Loucy (cell line): ENCODE results near the gene ST8SIA1.
A peak's percentile ranks its signal among the peaks of the same experiment; 100 is the strongest.
"Not testable (repeated sequence)": the region's sequence is repeated elsewhere in the genome, so short reads cannot be mapped to it uniquely, and the experiment has no call there.

Source experiments
- H2AFZ ChIP-seq: fragments of 200-600 bp; sonication (generic); 2 replicates; pipeline ENCODE4 v1.6.0; 2016; ENCODE audit warnings: antibody characterized with exemption, mild to moderate bottlenecking, low read length, moderate library complexity
- H3F3A ChIP-seq: fragments of 200-600 bp; 2 replicates; pipeline ENCODE4 v1.6.0; 2016; ENCODE audit warnings: antibody characterized with exemption, low read depth, mild to moderate bottlenecking
- H3K27me3 ChIP-seq: fragments of 200-600 bp; sonication (generic); 2 replicates; pipeline ENCODE4 v1.6.1; 2014; ENCODE audit warnings: low read length, mild to moderate bottlenecking; ENCODE audit not compliant: insufficient read depth, poor library complexity, severe bottlenecking
- H3K36me3 ChIP-seq: fragments of 200-600 bp; sonication (generic); 2 replicates; pipeline ENCODE4 v1.6.1; 2016; ENCODE audit warnings: low read length; ENCODE audit not compliant: insufficient read depth
- H3K4me1 ChIP-seq: fragments of 200-600 bp; sonication (generic); 2 replicates; pipeline ENCODE4 v1.5.1; 2014; ENCODE audit warnings: low read length, mild to moderate bottlenecking; ENCODE audit not compliant: insufficient read depth, poor library complexity, severe bottlenecking
- H3K4me2 ChIP-seq: fragments of 200-600 bp; sonication (generic); 2 replicates; pipeline ENCODE4 v1.6.0; 2014; ENCODE audit warnings: antibody characterized with exemption, low read length, low read depth, mild to moderate bottlenecking; ENCODE audit not compliant: poor library complexity, severe bottlenecking
- H3K4me3 ChIP-seq: fragments of 200-600 bp; sonication (generic); 2 replicates; pipeline ENCODE4 v1.5.1; 2014; ENCODE audit warnings: low read length, mild to moderate bottlenecking, mixed read lengths; ENCODE audit not compliant: poor library complexity, severe bottlenecking
- H3K79me2 ChIP-seq: fragments of 200-600 bp; sonication (generic); 2 replicates; pipeline ENCODE4 v1.6.1; 2014; ENCODE audit warnings: low read length; ENCODE audit not compliant: insufficient read depth
- H3K9ac ChIP-seq: fragments of 200-600 bp; sonication (generic); 2 replicates; pipeline ENCODE4 v1.6.0; 2014; ENCODE audit warnings: mild to moderate bottlenecking, low read depth, low read length, moderate library complexity; ENCODE audit not compliant: poor library complexity, severe bottlenecking
- H3K9me2 ChIP-seq: fragments of 200-600 bp; sonication (generic); replicated peaks from 2 replicates; pipeline ENCODE4 v1.6.1; 2016; ENCODE audit warnings: low read depth, low read length, mixed read lengths
- H3K9me3 ChIP-seq: fragments of 200-600 bp; sonication (generic); 2 replicates; pipeline ENCODE4 v1.6.1; 2014; ENCODE audit warnings: mild to moderate bottlenecking, antibody characterized with exemption, low read length, low read depth; ENCODE audit not compliant: insufficient read depth
- H4K20me1 ChIP-seq: fragments of 200-600 bp; sonication (generic); 2 replicates; pipeline ENCODE4 v1.6.0; 2014; ENCODE audit warnings: antibody characterized with exemption, low read length, mild to moderate bottlenecking; ENCODE audit not compliant: insufficient read depth, poor library complexity, severe bottlenecking
- EZH2phosphoT487 ChIP-seq: fragments of 200-600 bp; IDR thresholded peaks from 2 replicates; pipeline ENCODE4 v1.6.1; 2018; ENCODE audit warnings: antibody characterized with exemption, mild to moderate bottlenecking, moderate library complexity, borderline replicate concordance
- TF ChIP-seq, protein P1 (sequence below): fragments of 200-600 bp; sonication (generic); conservative IDR thresholded peaks from 2 replicates; pipeline ENCODE4 v1.5.1; 2014; ENCODE audit warnings: mild to moderate bottlenecking, antibody characterized with exemption, low read length

Gene ST8SIA1, protein sequence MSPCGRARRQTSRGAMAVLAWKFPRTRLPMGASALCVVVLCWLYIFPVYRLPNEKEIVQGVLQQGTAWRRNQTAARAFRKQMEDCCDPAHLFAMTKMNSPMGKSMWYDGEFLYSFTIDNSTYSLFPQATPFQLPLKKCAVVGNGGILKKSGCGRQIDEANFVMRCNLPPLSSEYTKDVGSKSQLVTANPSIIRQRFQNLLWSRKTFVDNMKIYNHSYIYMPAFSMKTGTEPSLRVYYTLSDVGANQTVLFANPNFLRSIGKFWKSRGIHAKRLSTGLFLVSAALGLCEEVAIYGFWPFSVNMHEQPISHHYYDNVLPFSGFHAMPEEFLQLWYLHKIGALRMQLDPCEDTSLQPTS

DNA sequence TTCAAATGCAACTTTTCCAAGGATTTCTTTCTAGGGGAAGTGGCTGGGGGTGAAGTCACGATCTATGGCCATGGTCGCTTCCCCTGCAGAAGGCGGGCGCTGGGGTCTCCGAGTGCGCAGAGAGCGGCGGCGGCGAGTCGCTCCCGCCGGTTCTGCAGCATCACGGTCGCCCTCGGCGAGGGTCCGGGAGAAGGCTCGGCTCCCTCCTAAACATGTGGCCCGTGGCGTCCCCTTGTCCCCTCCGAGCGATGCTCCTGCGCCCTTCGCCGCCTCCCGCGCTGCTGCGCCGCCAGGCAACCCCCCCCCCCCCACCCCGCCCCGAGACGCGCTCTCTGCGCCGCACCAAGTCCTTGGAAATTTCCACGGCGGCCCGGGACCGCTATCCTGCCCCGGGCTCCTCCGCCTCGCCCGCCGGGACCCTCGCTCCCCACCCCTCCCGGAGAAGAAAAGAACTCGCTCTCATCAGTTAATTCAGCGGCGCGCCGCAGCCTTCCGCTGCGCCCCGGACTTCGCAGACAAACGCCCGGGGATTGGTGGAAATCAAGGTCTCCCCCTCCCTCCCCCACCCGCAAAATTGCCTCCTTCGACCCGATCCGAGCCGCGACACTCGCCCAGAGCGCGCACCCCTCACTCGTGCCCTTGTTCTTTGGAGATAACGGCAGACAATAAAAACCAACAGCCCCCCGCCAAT, at the start of gene ST8SIA1:
TSS of gene ST8SIA1 (minus strand) at position 298 of the 691 bp plus-strand sequence. CDS start 475 bp downstream, outside the sequence.
- no peaks in the 10 kb centered on the region for H3K9me3 ChIP-seq
- H4K20me1 ChIP-seq, result no peaks in the 10 kb centered on the region
- H3K79me2 ChIP-seq, result no peaks in the 10 kb centered on the region
- TF ChIP-seq, protein P1, sequence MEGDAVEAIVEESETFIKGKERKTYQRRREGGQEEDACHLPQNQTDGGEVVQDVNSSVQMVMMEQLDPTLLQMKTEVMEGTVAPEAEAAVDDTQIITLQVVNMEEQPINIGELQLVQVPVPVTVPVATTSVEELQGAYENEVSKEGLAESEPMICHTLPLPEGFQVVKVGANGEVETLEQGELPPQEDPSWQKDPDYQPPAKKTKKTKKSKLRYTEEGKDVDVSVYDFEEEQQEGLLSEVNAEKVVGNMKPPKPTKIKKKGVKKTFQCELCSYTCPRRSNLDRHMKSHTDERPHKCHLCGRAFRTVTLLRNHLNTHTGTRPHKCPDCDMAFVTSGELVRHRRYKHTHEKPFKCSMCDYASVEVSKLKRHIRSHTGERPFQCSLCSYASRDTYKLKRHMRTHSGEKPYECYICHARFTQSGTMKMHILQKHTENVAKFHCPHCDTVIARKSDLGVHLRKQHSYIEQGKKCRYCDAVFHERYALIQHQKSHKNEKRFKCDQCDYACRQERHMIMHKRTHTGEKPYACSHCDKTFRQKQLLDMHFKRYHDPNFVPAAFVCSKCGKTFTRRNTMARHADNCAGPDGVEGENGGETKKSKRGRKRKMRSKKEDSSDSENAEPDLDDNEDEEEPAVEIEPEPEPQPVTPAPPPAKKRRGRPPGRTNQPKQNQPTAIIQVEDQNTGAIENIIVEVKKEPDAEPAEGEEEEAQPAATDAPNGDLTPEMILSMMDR, result no peak
- no peak for TF ChIP-seq EZH2phosphoT487
- no peaks in the 10 kb centered on the region for H3K4me1 ChIP-seq
- H3K36me3 ChIP-seq, result no peaks in the 10 kb centered on the region
- H3K4me3 ChIP-seq, result peak within 1 kb of the TSS; percentile 69
- H3F3A ChIP-seq, result no peaks in the 10 kb centered on the region
- peak within 1 kb of the TSS; percentile 77 for H2AFZ ChIP-seq
- no peaks in the 10 kb centered on the region for H3K27me3 ChIP-seq
- no peaks in the 10 kb centered on the region for H3K9me2 ChIP-seq
- H3K9ac ChIP-seq, result peak within 1 kb of the TSS; percentile 7
- peak within 1 kb of the TSS; percentile 54 for H3K4me2 ChIP-seq

DNA sequence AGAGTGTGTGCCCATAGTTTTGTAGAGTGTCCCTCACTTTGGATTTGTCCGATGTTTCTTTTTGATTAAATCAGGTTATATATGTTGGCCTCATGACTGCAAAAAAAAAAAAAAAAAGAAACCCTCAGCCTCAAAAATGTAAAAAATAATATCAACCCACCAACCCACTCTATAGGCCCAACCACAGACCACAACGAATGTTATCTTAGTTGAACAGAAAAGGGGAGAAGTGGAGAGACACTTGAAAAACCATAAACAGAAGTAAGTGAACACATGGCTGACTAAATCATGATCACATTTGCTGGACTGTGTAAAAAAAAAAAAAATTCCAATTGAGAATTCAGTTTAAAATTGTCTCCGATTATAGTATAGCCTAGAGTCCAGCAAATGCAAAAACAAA, 45.5 kb upstream of the ST8SIA1 start:
- H3K9me2 ChIP-seq, result no peaks in the 10 kb centered on the region
- no peaks in the 10 kb centered on the region for H3F3A ChIP-seq
- no peaks in the 10 kb centered on the region for H3K79me2 ChIP-seq
- H3K27me3 ChIP-seq, result no peaks in the 10 kb centered on the region
- no peak overlapping the region for H3K9ac ChIP-seq
- TF ChIP-seq, protein P1, result no peak
- TF ChIP-seq EZH2phosphoT487, result peak; percentile 33; the same call in 1 of the 2 replicates
- H4K20me1 ChIP-seq, result no peaks in the 10 kb centered on the region
- H3K4me2 ChIP-seq, result peak overlapping the region; percentile 80
- H3K4me1 ChIP-seq, result peaks cover 34% of the 10 kb centered on the region
- no peak overlapping the region for H2AFZ ChIP-seq
- peak overlapping the region; percentile 49 for H3K4me3 ChIP-seq
- no peaks in the 10 kb centered on the region; the same call in 1 of the 2 replicates for H3K36me3 ChIP-seq
- peaks cover 4% of the 10 kb centered on the region; the same call in 1 of the 2 replicates for H3K9me3 ChIP-seq

DNA sequence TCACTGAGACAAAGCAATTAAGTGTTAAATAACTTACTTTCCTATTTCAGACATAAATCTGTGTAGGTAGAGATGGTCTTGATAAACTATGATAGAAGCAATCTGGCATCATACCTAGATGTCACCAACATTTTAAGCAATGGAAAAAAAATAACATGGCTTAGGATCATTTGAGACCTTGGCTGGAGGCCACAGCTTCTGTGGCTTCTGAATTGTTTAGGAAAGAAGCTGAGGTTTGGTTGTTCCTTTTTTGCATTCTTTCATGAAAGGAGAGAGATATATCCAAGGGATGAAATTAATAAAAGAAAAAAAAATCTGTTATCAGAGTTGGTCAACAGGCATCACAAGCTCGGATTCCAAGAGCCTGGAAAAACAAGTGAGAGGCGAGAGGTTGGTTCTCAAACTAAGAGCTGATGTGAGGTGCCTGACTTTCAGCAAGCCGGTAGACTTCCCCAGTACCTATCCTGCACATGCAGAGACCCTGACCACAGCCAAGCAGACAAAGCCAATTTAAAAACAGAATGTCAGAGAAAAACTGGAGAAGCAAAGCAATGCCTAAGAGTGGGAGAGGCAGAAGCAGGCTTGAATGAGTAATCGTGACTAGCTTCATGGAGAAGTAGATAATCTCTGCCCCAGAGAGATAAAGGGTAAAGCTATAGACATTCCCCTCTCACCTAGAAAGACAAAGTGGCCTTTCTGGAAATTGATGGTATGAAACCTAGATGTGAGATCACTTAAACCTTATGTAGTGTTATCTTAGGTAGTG, 43.4 kb upstream of the ST8SIA1 start:
- TF ChIP-seq, protein P1, result no peak
- TF ChIP-seq EZH2phosphoT487, result no peak

DNA sequence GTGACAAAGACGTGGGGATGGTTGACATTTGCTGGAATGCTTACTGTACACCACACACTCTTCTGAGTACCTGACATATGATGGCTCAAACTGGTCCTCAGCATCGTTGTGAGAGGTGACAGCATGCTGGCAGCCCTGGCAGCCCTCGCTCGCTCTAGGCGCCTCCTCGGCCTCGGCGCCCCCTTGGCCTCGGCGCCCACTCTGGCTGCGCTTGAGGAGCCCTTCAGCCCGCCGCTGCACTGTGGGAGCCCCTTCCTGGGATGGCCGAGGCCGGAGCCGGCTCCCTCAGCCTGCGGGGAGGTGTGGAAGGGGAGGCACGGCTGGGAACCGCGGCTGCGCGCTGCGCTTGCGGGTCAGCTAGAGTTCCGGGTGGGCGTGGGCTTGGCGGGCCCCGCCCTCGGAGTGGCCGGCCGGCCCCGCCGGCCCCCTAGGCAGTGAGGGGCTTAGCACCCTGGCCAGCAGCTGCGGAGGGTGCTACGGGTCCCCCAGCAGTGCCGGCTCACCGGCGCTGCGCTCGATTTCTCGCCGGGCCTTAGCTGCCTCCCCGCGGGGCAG, 42.2 kb upstream of the ST8SIA1 start:
- not testable (repeated sequence) for H3K9me2 ChIP-seq, H3K36me3 ChIP-seq, H3K27me3 ChIP-seq, H3K9me3 ChIP-seq, H3K79me2 ChIP-seq, H3K4me3 ChIP-seq, H4K20me1 ChIP-seq, H3K9ac ChIP-seq, H3F3A ChIP-seq, H3K4me2 ChIP-seq, H2AFZ ChIP-seq
- H3K4me1 ChIP-seq, result peaks cover 53% of the 10 kb centered on the region

More for the DNA sequence above, 43.4 kb upstream of the ST8SIA1 start:
- Histone ChIP-seq H3K27me3 (no peaks in the 10 kb centered on the region), H3F3A (no peaks in the 10 kb centered on the region), H3K9me3 (no peaks in the 10 kb centered on the region), H3K36me3 (no peaks in the 10 kb centered on the region), H3K9ac (no peak overlapping the region), H2AFZ (no peak overlapping the region), H3K9me2 (no peaks in the 10 kb centered on the region), H3K79me2 (no peaks in the 10 kb centered on the region), H3K4me3 (no peak overlapping the region), H3K4me1 (peaks cover 41% of the 10 kb centered on the region), H4K20me1 (no peaks in the 10 kb centered on the region), H3K4me2 (no peak overlapping the region)
